ENCODE results near the gene SMAD1. TPM values are rescaled to one million over a fixed set of nuclear protein-coding genes. Genes with fewer than 3 reads are reported as not detected.

SMAD1 gene
- total RNA-seq, 1 experiment from 2014 or later = 21.1 TPM

DNA sequence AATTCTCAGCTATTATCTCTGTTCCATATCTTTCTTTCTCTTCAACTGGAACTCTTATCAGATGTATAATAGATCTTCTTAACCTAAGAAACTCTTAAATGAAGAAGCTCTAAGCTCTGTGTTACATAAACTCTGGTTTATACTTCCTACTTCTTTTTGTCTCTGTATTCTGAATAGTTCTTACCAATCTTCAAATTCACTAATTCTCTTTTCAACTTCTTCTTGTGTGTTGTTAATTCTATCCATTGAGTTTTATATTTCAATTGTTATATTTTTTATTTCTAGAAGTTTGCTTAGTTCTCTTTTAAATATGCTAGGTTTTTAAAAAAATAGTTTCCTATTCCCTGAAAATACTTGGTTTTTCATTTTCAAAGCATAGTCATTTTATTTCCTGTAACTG, 124.3 kb downstream of the SMAD1 start:
- DNase-seq = no peak
- Histone ChIP-seq H3K27me3 (ENCODE audit: insufficient read depth, low read length) (no peaks in the 10 kb centered on the region), H2BK20ac (ENCODE audit: low read depth, low read length, poor library complexity, severe bottlenecking) (no peak overlapping the region), H2BK5ac (ENCODE audit: insufficient read length, low read length) (no peak overlapping the region), H3K79me2 (ENCODE audit: insufficient read depth, low read length) (no peaks in the 10 kb centered on the region), H2AK5ac (ENCODE audit: insufficient read length, low read length) (no peak overlapping the region), H2BK120ac (ENCODE audit: low read depth, low read length, poor library complexity, severe bottlenecking) (no peak overlapping the region), H4K5ac (ENCODE audit: insufficient read length, low read depth, low read length) (no peak overlapping the region), H3K9ac (ENCODE audit: extremely low read depth, insufficient read length, low read length) (no peak overlapping the region), H2AFZ (ENCODE audit: low read length) (no peak overlapping the region), H3K18ac (ENCODE audit: insufficient read length, low read depth, low read length) (no peak overlapping the region), H3K4me1 (ENCODE audit: insufficient read depth, low read length) (no peaks in the 10 kb centered on the region), H4K91ac (ENCODE audit: insufficient read length, low read depth, low read length) (no peak overlapping the region), H3K23me2 (ENCODE audit: insufficient read length, low read depth, low read length, poor library complexity, severe bottlenecking) (no peaks in the 10 kb centered on the region), H3K9me3 (ENCODE audit: control insufficient read depth, low read depth, low read length) (no peaks in the 10 kb centered on the region), H2BK12ac (ENCODE audit: insufficient read length, low read depth, low read length) (no peak overlapping the region), H3K23ac (ENCODE audit: insufficient read length, low read depth, low read length) (no peak overlapping the region), H3K56ac (ENCODE audit: insufficient read length, low read depth, low read length) (no peak overlapping the region), H3K4me2 (ENCODE audit: insufficient read depth, insufficient read length, low read length) (no peak overlapping the region), H3K27ac (ENCODE audit: insufficient read length, low read depth, low read length) (no peak overlapping the region), H3T11ph (ENCODE audit: low read length) (no peak overlapping the region), H3K14ac (ENCODE audit: insufficient read depth, low read length) (no peak overlapping the region), H4K20me1 (ENCODE audit: control insufficient read depth, insufficient read depth, insufficient read length) (no peaks in the 10 kb centered on the region), H3K79me1 (ENCODE audit: insufficient read depth, low read depth, low read length, poor library complexity, severe bottlenecking) (no peaks in the 10 kb centered on the region), H2BK15ac (ENCODE audit: low read depth, low read length) (no peak overlapping the region), H3K4ac (ENCODE audit: low read depth, low read length) (no peak overlapping the region), H4K8ac (replicated peaks; ENCODE audit: insufficient read length, low read depth, low read length) (no peak overlapping the region)
- no peak overlapping the region; a peak in 1 of 7 replicates for H3K27ac Mint-ChIP-seq
- no peak overlapping the region for H3K4me3 Mint-ChIP-seq
- no peaks in the 10 kb centered on the region for H3K4me1 Mint-ChIP-seq
- peaks cover 0 to 11% of the 10 kb centered on the region in 2 experiments; a peak in 1 of 5 replicates for H3K9me3 Mint-ChIP-seq
- no peak for TF ChIP-seq CTCF (conservative IDR thresholded peaks at IDR 0.05)
- no peaks in the 10 kb centered on the region for H3K27me3 Mint-ChIP-seq (ENCODE audit: low read depth)
- H3K36me3 Mint-ChIP-seq (ENCODE audit: insufficient read depth in 1 of 3, low read depth in 3 of 3) = peaks cover 0 to 6% (median 0%) of the 10 kb centered on the region in 3 experiments; a peak in 1 of 7 replicates

Other genes starting within 250 kb of the SMAD1 start
- 2.1 and 3.0 TPM in 2 replicates for gene MMAA, start 137.5 kb downstream of the SMAD1 start, total RNA-seq (2021)
- gene C4orf51, start 198.3 kb downstream of the SMAD1 start, total RNA-seq (2021) = 2.7 and 6.0 TPM in 2 replicates